Stomach (tissue), 4 donors: ENCODE data around the gene GRK3.

ENCODE experiments used
- CTCF ChIP-seq, 7 experiments: fragments of 450-650 bp in 4 of 7; fragments of 200-600 bp in 3 of 7; sonication (generic) in 3 of 7; IDR thresholded peaks; one replicate each; pipeline ENCODE4 v1.5.1; 2016 to 2019; ENCODE audit warnings: antibody characterized with exemption in 7 of 7, control low read depth in 2 of 7, mild to moderate bottlenecking in 1 of 7
- EP300 ChIP-seq: sonication (generic); formaldehyde crosslinking; IDR thresholded peaks from one replicate; pipeline ENCODE4 v1.6.1; 2017; ENCODE audit warnings: antibody characterized with exemption
- POLR2A ChIP-seq, 4 donors: fragments of 450-650 bp; IDR thresholded peaks; one replicate each; pipeline ENCODE4 v1.6.1; 2016; ENCODE audit warnings: antibody characterized with exemption in 4 of 4, control low read depth in 2 of 4, mild to moderate bottlenecking in 1 of 4, moderate library complexity in 1 of 4
- POLR2AphosphoS5 ChIP-seq, 3 donors: sonication (generic); formaldehyde crosslinking; IDR thresholded peaks; one replicate each; pipeline ENCODE4 v1.6.1; 2016; ENCODE audit warnings: antibody characterized with exemption in 3 of 3

GRCh38 chr22:25518000-25518663 lies 46.3 kb upstream of the GRK3 start:
- TF ChIP-seq EP300 = no peak
- no peak for TF ChIP-seq CTCF (IDR thresholded peaks at IDR 0.05)
- TF ChIP-seq POLR2AphosphoS5 (IDR thresholded peaks at IDR 0.05) = no peak
- no peak for TF ChIP-seq POLR2A (IDR thresholded peaks at IDR 0.05)
